PC-9 (cell line): ENCODE data around the gene ZNRF3. TPM values are rescaled to one million over a fixed set of nuclear protein-coding genes. Genes with fewer than 3 reads are reported as not detected.

Experiments
- BruUV-seq: library from RNA; stranded (reverse); fragments of 400-500 nt; replicated peaks from 2 replicates; lab custom pipeline; 2021; lab: Mats Ljungman, UMichigan
- CTCF ChIA-PET: fragments of 300-600 bp; sonication (Branson Sonifier 250); formaldehyde crosslinking; loops from one replicate; lab custom pipeline; 2022; ENCODE audit warnings: antibody characterized with exemption; lab: Charles Lee
- POLR2A ChIA-PET: fragments of 300-600 bp; sonication (Branson Sonifier 250); formaldehyde crosslinking; loops from one replicate; lab custom pipeline; 2022; ENCODE audit warnings: antibody characterized with exemption; ENCODE audit not compliant: unreplicated experiment; lab: Charles Lee
- DNase-seq, 2 experiments: peaks; one replicate each; pipeline versions ENCODE4 v3.0.0 to v3.0.0-alpha.2; 2015 to 2022; ENCODE audit warnings: mixed read lengths in 1 of 2
- H2AFZ ChIP-seq: fragments of 200-600 bp; sonication (generic); 2 replicates; pipeline ENCODE4 v1.8.1; 2017; ENCODE audit warnings: antibody characterized with exemption
- H3F3A ChIP-seq: fragments of 200-600 bp; sonication (generic); 2 replicates; pipeline ENCODE4 v1.8.1; 2017; ENCODE audit warnings: antibody characterized with exemption, mild to moderate bottlenecking, low read depth; ENCODE audit not compliant: insufficient read depth
- H3K27ac ChIP-seq: fragments of 200-600 bp; sonication (generic); 2 replicates; pipeline ENCODE4 v1.6.1; 2016; ENCODE audit warnings: mixed run types
- H3K27me3 ChIP-seq: fragments of 200-600 bp; sonication (generic); 2 replicates; pipeline ENCODE4 v1.6.1; 2016; ENCODE audit warnings: low read depth, mixed run types; ENCODE audit not compliant: insufficient read depth
- H3K36me3 ChIP-seq: fragments of 200-600 bp; sonication (generic); 2 replicates; pipeline ENCODE4 v1.6.1; 2016; ENCODE audit warnings: low read depth, mixed run types
- H3K4me1 ChIP-seq: fragments of 200-600 bp; sonication (generic); replicated peaks from 2 replicates; pipeline ENCODE4 v1.6.1; 2016; ENCODE audit warnings: mixed run types; ENCODE audit not compliant: insufficient read depth
- H3K4me2 ChIP-seq: fragments of 200-600 bp; sonication (generic); 2 replicates; pipeline ENCODE4 v1.6.1; 2017; ENCODE audit warnings: mixed run types
- H3K4me3 ChIP-seq: fragments of 200-600 bp; sonication (generic); 2 replicates; pipeline ENCODE4 v1.6.1; 2016; ENCODE audit warnings: mixed run types
- H3K79me2 ChIP-seq: fragments of 200-600 bp; sonication (generic); 2 replicates; pipeline ENCODE4 v1.6.1; 2017; ENCODE audit warnings: low read depth, mixed run types
- H3K9me2 ChIP-seq: fragments of 200-600 bp; sonication (generic); 2 replicates; pipeline ENCODE4 v1.8.1; 2017; ENCODE audit warnings: mild to moderate bottlenecking; ENCODE audit not compliant: insufficient read depth
- H3K9me3 ChIP-seq: fragments of 200-600 bp; sonication (generic); 2 replicates; pipeline ENCODE4 v1.8.1; 2016; ENCODE audit warnings: low read depth; ENCODE audit not compliant: insufficient read depth
- H4K20me1 ChIP-seq: fragments of 200-600 bp; sonication (generic); 2 replicates; pipeline ENCODE4 v1.8.1; 2017; ENCODE audit not compliant: insufficient read depth
- CTCF ChIP-seq: fragments of 200-600 bp; sonication (generic); conservative IDR thresholded peaks from 2 replicates; pipeline ENCODE4 v1.6.1; 2017; ENCODE audit warnings: mixed run types, antibody characterized with exemption, mild to moderate bottlenecking, moderate library complexity
- EZH2 ChIP-seq: fragments of 200-600 bp; sonication (generic); IDR thresholded peaks from 2 replicates; pipeline ENCODE4 v1.8.0; 2017; ENCODE audit warnings: antibody characterized with exemption, low read depth
- intact Hi-C: fragments of 100-400 bp; cut with micrococcal nuclease; formaldehyde crosslinking; loops from one replicate; pipeline ENCODE4 v1.10.0; 2022; ENCODE audit not compliant: unreplicated experiment
- total RNA-seq: library from RNA; stranded (reverse); gene quantifications from 2 replicates; pipeline ENCODE4 v1.2.3, GENCODE V29; 2021

ZNRF3 gene
- total RNA-seq, 1 experiment from 2014 or later, result 5.2 TPM

- ChIA-PET CTCF (no interaction called here), POLR2A (no interaction called here)
- Histone ChIP-seq H3K79me2 (no peaks in the 10 kb centered on the region; the same call in 1 of the 2 replicates), H4K20me1 (no peaks in the 10 kb centered on the region), H3K36me3 (no peaks in the 10 kb centered on the region), H2AFZ (no peak overlapping the region), H3F3A (no peaks in the 10 kb centered on the region), H3K4me1 (no peaks in the 10 kb centered on the region), H3K27me3 (no peaks in the 10 kb centered on the region), H3K9me3 (no peaks in the 10 kb centered on the region), H3K9me2 (no peaks in the 10 kb centered on the region), H3K4me2 (no peak overlapping the region), H3K4me3 (no peak overlapping the region), H3K27ac (no peak overlapping the region)
- no TSS peak for BruUV-seq
- intact Hi-C loops, result no loop called here
- TF ChIP-seq CTCF, result no peak
- TF ChIP-seq EZH2, result no peak
- DNase-seq, result no peak
These were observed 84.6 kb downstream of the ZNRF3 start for GRCh38 chr22:28967969-28968368.

GRCh38 chr22:28969401-28970168 lies 86.2 kb downstream of the ZNRF3 start:
- intact Hi-C loops, result no loop called here
- H3F3A ChIP-seq, result no peaks in the 10 kb centered on the region
- no peaks in the 10 kb centered on the region for H3K9me2 ChIP-seq
- ChIA-PET POLR2A (no interaction called here), CTCF (no interaction called here)
- no peak overlapping the region for H2AFZ ChIP-seq
- H3K27me3 ChIP-seq, result no peaks in the 10 kb centered on the region
- no peaks in the 10 kb centered on the region for H3K36me3 ChIP-seq
- no TSS peak for BruUV-seq
- no peaks in the 10 kb centered on the region for H3K4me1 ChIP-seq
- no peak for TF ChIP-seq CTCF
- TF ChIP-seq EZH2, result no peak
- H4K20me1 ChIP-seq, result no peaks in the 10 kb centered on the region
- DNase-seq, result no peak
- no peak overlapping the region for H3K4me2 ChIP-seq
- H3K79me2 ChIP-seq, result no peaks in the 10 kb centered on the region; the same call in 1 of the 2 replicates
- no peaks in the 10 kb centered on the region for H3K9me3 ChIP-seq
- no peak overlapping the region for H3K27ac ChIP-seq
- H3K4me3 ChIP-seq, result no peak overlapping the region

- Histone ChIP-seq H3K9me3 (no peaks in the 10 kb centered on the region), H2AFZ (no peak overlapping the region), H3K9me2 (no peaks in the 10 kb centered on the region), H3K4me3 (no peak overlapping the region), H3K27me3 (no peaks in the 10 kb centered on the region), H3K27ac (no peak overlapping the region), H3K79me2 (no peaks in the 10 kb centered on the region; the same call in 1 of the 2 replicates), H3K4me2 (no peak overlapping the region), H3F3A (no peaks in the 10 kb centered on the region), H3K4me1 (peaks cover 6% of the 10 kb centered on the region), H4K20me1 (peaks cover 5% of the 10 kb centered on the region; the same call in 1 of the 2 replicates), H3K36me3 (no peaks in the 10 kb centered on the region)
- ChIA-PET POLR2A (no interaction called here), CTCF (no interaction called here)
- no peak for DNase-seq
- no TSS peak for BruUV-seq
- intact Hi-C loops, result no loop called here
- TF ChIP-seq EZH2, result no peak
- no peak for TF ChIP-seq CTCF
These were observed 90.0 kb downstream of the ZNRF3 start for GRCh38 chr22:28973352-28973751.
